BLaER1 (cell line): ENCODE results near the gene SYT7.

Source experiments
- H3K27ac ChIP-seq: shearing (Covaris generic); formaldehyde crosslinking; 2 replicates; pipeline ENCODE4 v1.8.1; 2022
- H3K27me3 ChIP-seq: shearing (Covaris generic); formaldehyde crosslinking; 2 replicates; pipeline ENCODE4 v1.8.1; 2022
- H3K36me3 ChIP-seq: shearing (Covaris generic); formaldehyde crosslinking; 2 replicates; pipeline ENCODE4 v1.8.1; 2022
- H3K4me1 ChIP-seq: shearing (Covaris generic); formaldehyde crosslinking; 2 replicates; pipeline ENCODE4 v1.8.1; 2022
- H3K4me2 ChIP-seq: shearing (Covaris generic); formaldehyde crosslinking; 2 replicates; pipeline ENCODE4 v1.8.1; 2022
- H3K4me3 ChIP-seq: shearing (Covaris generic); formaldehyde crosslinking; 2 replicates; pipeline ENCODE4 v1.8.1; 2022
- H3K9ac ChIP-seq: shearing (Covaris generic); formaldehyde crosslinking; 2 replicates; pipeline ENCODE4 v1.8.1; 2022
- H3K9me3 ChIP-seq: shearing (Covaris generic); formaldehyde crosslinking; 2 replicates; pipeline ENCODE4 v1.8.1; 2022
- H4K20me1 ChIP-seq: shearing (Covaris generic); formaldehyde crosslinking; 2 replicates; pipeline ENCODE4 v1.8.1; 2022
- Cebpa-rat ChIP-seq: shearing (Covaris generic); IDR thresholded peaks from 2 replicates; pipeline ENCODE4 v1.8.1; 2022

The SYT7 gene

GRCh38 chr11:61540528-61540927 is 40.3 kb downstream of the SYT7 start:
- TF ChIP-seq Cebpa-rat, result no peak
- peaks cover 51% of the 10 kb centered on the region for H3K4me1 ChIP-seq
- peak overlapping the region; percentile 73; the same call in 1 of the 2 replicates for H3K4me2 ChIP-seq
- no peaks in the 10 kb centered on the region for H3K36me3 ChIP-seq
- no peak overlapping the region for H3K9ac ChIP-seq
- H3K9me3 ChIP-seq, result no peaks in the 10 kb centered on the region
- no peak overlapping the region for H3K27ac ChIP-seq
- no peak overlapping the region for H3K4me3 ChIP-seq
- H4K20me1 ChIP-seq, result no peaks in the 10 kb centered on the region
- H3K27me3 ChIP-seq, result no peaks in the 10 kb centered on the region

GRCh38 chr11:61539831-61540357 is 41.0 kb downstream of the SYT7 start:
- Histone ChIP-seq H3K36me3 (no peaks in the 10 kb centered on the region), H3K9ac (no peak overlapping the region), H3K27me3 (no peaks in the 10 kb centered on the region), H3K4me1 (peaks cover 45% of the 10 kb centered on the region), H3K27ac (no peak overlapping the region), H3K4me2 (no peak overlapping the region), H3K4me3 (no peak overlapping the region), H3K9me3 (no peaks in the 10 kb centered on the region), H4K20me1 (no peaks in the 10 kb centered on the region)
- TF ChIP-seq Cebpa-rat, result no peak

GRCh38 chr11:61539006-61539405 is 41.9 kb downstream of the SYT7 start:
- H3K9me3 ChIP-seq, result no peaks in the 10 kb centered on the region
- no peak overlapping the region for H3K9ac ChIP-seq
- H3K4me3 ChIP-seq, result no peak overlapping the region
- peaks cover 36% of the 10 kb centered on the region for H3K4me1 ChIP-seq
- no peaks in the 10 kb centered on the region for H3K36me3 ChIP-seq
- no peak overlapping the region for H3K4me2 ChIP-seq
- H3K27ac ChIP-seq, result no peak overlapping the region
- TF ChIP-seq Cebpa-rat, result no peak
- H4K20me1 ChIP-seq, result no peaks in the 10 kb centered on the region
- no peaks in the 10 kb centered on the region for H3K27me3 ChIP-seq

GRCh38 chr11:61538636-61538961 is 42.3 kb downstream of the SYT7 start:
- Histone ChIP-seq H3K27me3 (no peaks in the 10 kb centered on the region), H3K27ac (no peak overlapping the region), H3K36me3 (no peaks in the 10 kb centered on the region), H3K4me3 (no peak overlapping the region), H3K9ac (no peak overlapping the region), H3K4me1 (peaks cover 32% of the 10 kb centered on the region), H3K4me2 (no peak overlapping the region), H4K20me1 (no peaks in the 10 kb centered on the region), H3K9me3 (no peaks in the 10 kb centered on the region)
- no peak for TF ChIP-seq Cebpa-rat

- H3K4me1 ChIP-seq, result peaks cover 31% of the 10 kb centered on the region
- H3K9me3 ChIP-seq, result no peaks in the 10 kb centered on the region
- H3K27me3 ChIP-seq, result no peaks in the 10 kb centered on the region
- H3K36me3 ChIP-seq, result no peaks in the 10 kb centered on the region
- no peak for TF ChIP-seq Cebpa-rat
- H3K4me2 ChIP-seq, result no peak overlapping the region
- no peaks in the 10 kb centered on the region for H4K20me1 ChIP-seq
- H3K27ac ChIP-seq, result no peak overlapping the region
- H3K9ac ChIP-seq, result no peak overlapping the region
- H3K4me3 ChIP-seq, result no peak overlapping the region
These were observed 43.5 kb downstream of the SYT7 start for GRCh38 chr11:61537326-61537725.

- TF ChIP-seq Cebpa-rat, result no peak
- H4K20me1 ChIP-seq, result no peaks in the 10 kb centered on the region
- no peak overlapping the region for H3K4me2 ChIP-seq
- H3K27ac ChIP-seq, result no peak overlapping the region
- peaks cover 31% of the 10 kb centered on the region for H3K4me1 ChIP-seq
- H3K9ac ChIP-seq, result no peak overlapping the region
- H3K4me3 ChIP-seq, result no peak overlapping the region
- no peaks in the 10 kb centered on the region for H3K36me3 ChIP-seq
- H3K9me3 ChIP-seq, result no peaks in the 10 kb centered on the region
- no peaks in the 10 kb centered on the region for H3K27me3 ChIP-seq
These were observed 44.1 kb downstream of the SYT7 start for GRCh38 chr11:61536676-61537270.

GRCh38 chr11:61535998-61536675 is 44.7 kb downstream of the SYT7 start:
- H3K27ac ChIP-seq, result no peak overlapping the region
- no peak overlapping the region for H3K9ac ChIP-seq
- no peak for TF ChIP-seq Cebpa-rat
- no peaks in the 10 kb centered on the region for H3K36me3 ChIP-seq
- H3K4me1 ChIP-seq, result peaks cover 32% of the 10 kb centered on the region
- no peak overlapping the region for H3K4me2 ChIP-seq
- no peak overlapping the region for H3K4me3 ChIP-seq
- no peaks in the 10 kb centered on the region for H3K27me3 ChIP-seq
- no peaks in the 10 kb centered on the region for H3K9me3 ChIP-seq
- H4K20me1 ChIP-seq, result 0 out of 2 replicates have a peak, but pooled peaks cover 6% of the 10 kb centered on the region

- no peaks in the 10 kb centered on the region for H3K9me3 ChIP-seq
- TF ChIP-seq Cebpa-rat, result no peak
- no peak overlapping the region for H3K27ac ChIP-seq
- no peaks in the 10 kb centered on the region for H3K36me3 ChIP-seq
- H3K9ac ChIP-seq, result no peak overlapping the region
- no peak overlapping the region for H3K4me2 ChIP-seq
- H3K4me1 ChIP-seq, result peaks cover 33% of the 10 kb centered on the region
- no peak overlapping the region for H3K4me3 ChIP-seq
- H4K20me1 ChIP-seq, result 0 out of 2 replicates have a peak, but pooled peaks cover 7% of the 10 kb centered on the region
- H3K27me3 ChIP-seq, result no peaks in the 10 kb centered on the region
These were observed 45.7 kb downstream of the SYT7 start for GRCh38 chr11:61534933-61535839.

GRCh38 chr11:61534025-61534932 is 46.6 kb downstream of the SYT7 start:
- Histone ChIP-seq H3K9me3 (no peaks in the 10 kb centered on the region), H3K36me3 (no peaks in the 10 kb centered on the region), H3K4me1 (peaks cover 42% of the 10 kb centered on the region), H3K4me2 (no peak overlapping the region), H3K4me3 (no peak overlapping the region), H4K20me1 (0 out of 2 replicates have a peak, but pooled peaks cover 7% of the 10 kb centered on the region), H3K9ac (no peak overlapping the region), H3K27ac (no peak overlapping the region), H3K27me3 (no peaks in the 10 kb centered on the region)
- TF ChIP-seq Cebpa-rat, result no peak
